GM23338 (cell line): Measurements from ENCODE around the gene PARVA. TPM values are rescaled to one million over a fixed set of nuclear protein-coding genes. Genes with fewer than 3 reads are reported as not detected.

Source experiments
- ATAC-seq: fragments of 200-7000 bp; cut with Tn5 transposase; 3 replicates; pipeline ENCODE4 v1.9.1; 2020
- DNase-seq: peaks from one replicate; pipeline ENCODE4 v3.0.0-alpha.2; 2015; ENCODE audit warnings: low spot score
- H2AFZ ChIP-seq: fragments of 200-600 bp; sonication (generic); 2 replicates; pipeline ENCODE4 v1.8.0; 2016; ENCODE audit warnings: antibody characterized with exemption, mild to moderate bottlenecking, moderate library complexity
- H3F3A ChIP-seq: fragments of 200-600 bp; sonication (generic); replicated peaks from 2 replicates; pipeline ENCODE4 v1.8.0; 2017; ENCODE audit warnings: antibody characterized with exemption, mixed run types, low read depth
- H3K27ac ChIP-seq: fragments of 200-600 bp; sonication (generic); 2 replicates; pipeline ENCODE4 v1.6.1; 2016; ENCODE audit warnings: low read depth
- H3K27me3 ChIP-seq: fragments of 200-600 bp; sonication (generic); 2 replicates; pipeline ENCODE4 v1.8.0; 2016; ENCODE audit warnings: mild to moderate bottlenecking, mixed run types, moderate library complexity; ENCODE audit not compliant: insufficient read depth
- H3K36me3 ChIP-seq: fragments of 200-600 bp; sonication (generic); 2 replicates; pipeline ENCODE4 v1.8.0; 2016; ENCODE audit warnings: mild to moderate bottlenecking; ENCODE audit not compliant: insufficient read depth
- H3K4me1 ChIP-seq: fragments of 200-600 bp; sonication (generic); 2 replicates; pipeline ENCODE4 v1.8.0; 2016; ENCODE audit warnings: mild to moderate bottlenecking, moderate library complexity; ENCODE audit not compliant: insufficient read depth
- H3K4me2 ChIP-seq: fragments of 200-600 bp; sonication (generic); 2 replicates; pipeline ENCODE4 v1.7.1; 2017; ENCODE audit warnings: mixed run types
- H3K4me3 ChIP-seq: fragments of 200-600 bp; sonication (generic); 2 replicates; pipeline ENCODE4 v1.6.1; 2016; ENCODE audit warnings: mixed run types
- H3K79me2 ChIP-seq: fragments of 200-600 bp; sonication (generic); replicated peaks from 2 replicates; pipeline ENCODE4 v1.8.0; 2017; ENCODE audit warnings: mild to moderate bottlenecking; ENCODE audit not compliant: insufficient read depth
- H3K9me2 ChIP-seq: fragments of 200-600 bp; sonication (generic); 2 replicates; pipeline ENCODE4 v1.8.0; 2017; ENCODE audit not compliant: insufficient read depth
- H4K20me1 ChIP-seq: fragments of 200-600 bp; sonication (generic); replicated peaks from 2 replicates; pipeline ENCODE4 v1.8.0; 2017; ENCODE audit warnings: mild to moderate bottlenecking; ENCODE audit not compliant: insufficient read depth
- H3K27ac Mint-ChIP-seq: 2 replicates; pipeline ENCODE4 v1.8.0; 2020; ENCODE audit warnings: inconsistent platforms, mild to moderate bottlenecking, moderate library complexity, mixed read lengths
- H3K27me3 Mint-ChIP-seq: 3 replicates; pipeline ENCODE4 v1.8.0; 2022; ENCODE audit warnings: low read depth, mild to moderate bottlenecking, moderate library complexity, mixed read lengths, inconsistent platforms; ENCODE audit not compliant: insufficient read depth, poor library complexity
- H3K36me3 Mint-ChIP-seq: 3 replicates; pipeline ENCODE4 v1.8.0; 2021; ENCODE audit warnings: low read depth, mild to moderate bottlenecking, inconsistent platforms, moderate library complexity, mixed read lengths
- H3K4me1 Mint-ChIP-seq: 3 replicates; pipeline ENCODE4 v1.8.0; 2020; ENCODE audit warnings: mild to moderate bottlenecking, inconsistent platforms, mixed read lengths
- H3K4me3 Mint-ChIP-seq: 3 replicates; pipeline ENCODE4 v1.8.0; 2021; ENCODE audit warnings: moderate library complexity, mild to moderate bottlenecking, inconsistent platforms, mixed read lengths
- H3K9me3 Mint-ChIP-seq: 3 replicates; pipeline ENCODE4 v1.8.0; 2020; ENCODE audit warnings: moderate library complexity, mild to moderate bottlenecking, inconsistent platforms, mixed read lengths
- CREB1 ChIP-seq: fragments of 250-450 bp; sonication (Bioruptor Pico); IDR thresholded peaks from 2 replicates; pipeline ENCODE4 v1.5.0; 2020; ENCODE audit warnings: low read depth, mild to moderate bottlenecking, moderate library complexity
- EZH2 ChIP-seq: fragments of 200-600 bp; sonication (generic); IDR thresholded peaks from one replicate; pipeline ENCODE4 v1.8.0; 2017; ENCODE audit warnings: antibody characterized with exemption, mild to moderate bottlenecking, low read depth; ENCODE audit not compliant: unreplicated experiment
- EZH2phosphoT487 ChIP-seq: fragments of 200-600 bp; sonication (generic); IDR thresholded peaks from one replicate; pipeline ENCODE4 v1.8.1; 2018; ENCODE audit warnings: antibody characterized with exemption; ENCODE audit not compliant: unreplicated experiment
- JUNB ChIP-seq: IDR thresholded peaks from one replicate; pipeline ENCODE4 v1.6.1; 2016; ENCODE audit warnings: antibody characterized with exemption; ENCODE audit not compliant: unreplicated experiment
- NANOG ChIP-seq: IDR thresholded peaks from 2 replicates; pipeline ENCODE4 v1.6.1; 2016; ENCODE audit warnings: antibody characterized with exemption, borderline replicate concordance
- POLR2AphosphoS5 ChIP-seq: IDR thresholded peaks from 2 replicates; pipeline ENCODE4 v1.6.1; 2016; ENCODE audit warnings: antibody characterized with exemption, low read depth
- STAT1 ChIP-seq: IDR thresholded peaks from one replicate; pipeline ENCODE4 v1.6.1; 2016; ENCODE audit warnings: antibody characterized with exemption; ENCODE audit not compliant: unreplicated experiment
- ZNF114 ChIP-seq: fragments of 250-450 bp; sonication (Bioruptor Pico); IDR thresholded peaks from 2 replicates; pipeline ENCODE4 v1.5.0; 2020; ENCODE audit warnings: mild to moderate bottlenecking, moderate library complexity
- ZNF331 ChIP-seq: fragments of 250-450 bp; sonication (Bioruptor Pico); IDR thresholded peaks from 2 replicates; pipeline ENCODE4 v1.5.0; 2020; ENCODE audit warnings: low read depth, mild to moderate bottlenecking, moderate library complexity
- polyA plus RNA-seq: library from polyadenylated mRNA; unstranded; fragments of >200 nt; fragmentation: Nextera tagmentation; extraction: Ambion mirVana; gene quantifications from 2 replicates; pipeline ENCODE4 v1.2.1, GENCODE V29; 2016
- total RNA-seq: library from RNA; depleted of rRNA; stranded (reverse); fragments of >200 nt; shearing (Covaris generic); gene quantifications from 2 replicates; pipeline ENCODE4 v1.2.3, GENCODE V29; 2014
- TF ChIP-seq, protein P1 (sequence below): IDR thresholded peaks from one replicate; pipeline ENCODE4 v1.6.1; 2018; ENCODE audit warnings: antibody characterized with exemption; ENCODE audit not compliant: unreplicated experiment
- TF ChIP-seq, protein P2 (sequence below), 2 experiments: fragments of 200-600 bp in 1 of 2; sonication (generic) in 1 of 2; conservative IDR thresholded peaks; 2 replicates each; pipeline versions ENCODE4 v1.5.1 to v1.6.1; 2016 to 2017; ENCODE audit warnings: antibody characterized with exemption in 2 of 2, low read depth in 2 of 2, mild to moderate bottlenecking in 2 of 2, moderate library complexity in 1 of 2
- TF ChIP-seq, protein P3 (sequence below): IDR thresholded peaks from 2 replicates; pipeline ENCODE4 v1.6.1; 2016; ENCODE audit warnings: antibody characterized with exemption

The PARVA gene
- total and polyA plus RNA-seq, 2 experiments from 2014 or later = 5.8 to 6.9 TPM

DNA sequence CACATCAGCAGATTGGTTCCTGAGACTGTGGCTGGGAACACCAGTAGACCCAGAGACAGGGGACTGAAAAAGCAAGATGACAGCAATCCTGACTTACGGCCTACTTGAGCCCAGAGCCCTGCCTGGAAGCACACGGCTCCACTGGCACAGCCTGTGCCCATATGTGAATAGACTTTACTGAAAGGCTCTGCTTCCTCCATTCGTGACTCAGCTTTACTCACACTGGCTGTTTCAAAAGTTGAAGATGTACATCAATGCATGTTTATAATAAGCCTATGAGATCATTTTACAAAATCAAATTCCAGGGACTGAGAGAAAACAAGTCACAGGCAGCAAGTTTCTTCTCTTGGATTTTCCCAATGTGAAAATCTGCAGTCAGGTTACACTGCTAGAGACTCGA lies 162.2 kb downstream of the PARVA start (continued):
- TF ChIP-seq, protein P1, sequence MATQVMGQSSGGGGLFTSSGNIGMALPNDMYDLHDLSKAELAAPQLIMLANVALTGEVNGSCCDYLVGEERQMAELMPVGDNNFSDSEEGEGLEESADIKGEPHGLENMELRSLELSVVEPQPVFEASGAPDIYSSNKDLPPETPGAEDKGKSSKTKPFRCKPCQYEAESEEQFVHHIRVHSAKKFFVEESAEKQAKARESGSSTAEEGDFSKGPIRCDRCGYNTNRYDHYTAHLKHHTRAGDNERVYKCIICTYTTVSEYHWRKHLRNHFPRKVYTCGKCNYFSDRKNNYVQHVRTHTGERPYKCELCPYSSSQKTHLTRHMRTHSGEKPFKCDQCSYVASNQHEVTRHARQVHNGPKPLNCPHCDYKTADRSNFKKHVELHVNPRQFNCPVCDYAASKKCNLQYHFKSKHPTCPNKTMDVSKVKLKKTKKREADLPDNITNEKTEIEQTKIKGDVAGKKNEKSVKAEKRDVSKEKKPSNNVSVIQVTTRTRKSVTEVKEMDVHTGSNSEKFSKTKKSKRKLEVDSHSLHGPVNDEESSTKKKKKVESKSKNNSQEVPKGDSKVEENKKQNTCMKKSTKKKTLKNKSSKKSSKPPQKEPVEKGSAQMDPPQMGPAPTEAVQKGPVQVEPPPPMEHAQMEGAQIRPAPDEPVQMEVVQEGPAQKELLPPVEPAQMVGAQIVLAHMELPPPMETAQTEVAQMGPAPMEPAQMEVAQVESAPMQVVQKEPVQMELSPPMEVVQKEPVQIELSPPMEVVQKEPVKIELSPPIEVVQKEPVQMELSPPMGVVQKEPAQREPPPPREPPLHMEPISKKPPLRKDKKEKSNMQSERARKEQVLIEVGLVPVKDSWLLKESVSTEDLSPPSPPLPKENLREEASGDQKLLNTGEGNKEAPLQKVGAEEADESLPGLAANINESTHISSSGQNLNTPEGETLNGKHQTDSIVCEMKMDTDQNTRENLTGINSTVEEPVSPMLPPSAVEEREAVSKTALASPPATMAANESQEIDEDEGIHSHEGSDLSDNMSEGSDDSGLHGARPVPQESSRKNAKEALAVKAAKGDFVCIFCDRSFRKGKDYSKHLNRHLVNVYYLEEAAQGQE = no peak
- TF ChIP-seq EZH2phosphoT487 = no peak
- TF ChIP-seq POLR2AphosphoS5 = no peak
- TF ChIP-seq, protein P2, sequence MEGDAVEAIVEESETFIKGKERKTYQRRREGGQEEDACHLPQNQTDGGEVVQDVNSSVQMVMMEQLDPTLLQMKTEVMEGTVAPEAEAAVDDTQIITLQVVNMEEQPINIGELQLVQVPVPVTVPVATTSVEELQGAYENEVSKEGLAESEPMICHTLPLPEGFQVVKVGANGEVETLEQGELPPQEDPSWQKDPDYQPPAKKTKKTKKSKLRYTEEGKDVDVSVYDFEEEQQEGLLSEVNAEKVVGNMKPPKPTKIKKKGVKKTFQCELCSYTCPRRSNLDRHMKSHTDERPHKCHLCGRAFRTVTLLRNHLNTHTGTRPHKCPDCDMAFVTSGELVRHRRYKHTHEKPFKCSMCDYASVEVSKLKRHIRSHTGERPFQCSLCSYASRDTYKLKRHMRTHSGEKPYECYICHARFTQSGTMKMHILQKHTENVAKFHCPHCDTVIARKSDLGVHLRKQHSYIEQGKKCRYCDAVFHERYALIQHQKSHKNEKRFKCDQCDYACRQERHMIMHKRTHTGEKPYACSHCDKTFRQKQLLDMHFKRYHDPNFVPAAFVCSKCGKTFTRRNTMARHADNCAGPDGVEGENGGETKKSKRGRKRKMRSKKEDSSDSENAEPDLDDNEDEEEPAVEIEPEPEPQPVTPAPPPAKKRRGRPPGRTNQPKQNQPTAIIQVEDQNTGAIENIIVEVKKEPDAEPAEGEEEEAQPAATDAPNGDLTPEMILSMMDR (conservative IDR thresholded peaks at IDR 0.05; ENCODE audit: low read depth in 2 of 2) = no peak
- no peak for TF ChIP-seq NANOG
- no peak for TF ChIP-seq STAT1

DNA sequence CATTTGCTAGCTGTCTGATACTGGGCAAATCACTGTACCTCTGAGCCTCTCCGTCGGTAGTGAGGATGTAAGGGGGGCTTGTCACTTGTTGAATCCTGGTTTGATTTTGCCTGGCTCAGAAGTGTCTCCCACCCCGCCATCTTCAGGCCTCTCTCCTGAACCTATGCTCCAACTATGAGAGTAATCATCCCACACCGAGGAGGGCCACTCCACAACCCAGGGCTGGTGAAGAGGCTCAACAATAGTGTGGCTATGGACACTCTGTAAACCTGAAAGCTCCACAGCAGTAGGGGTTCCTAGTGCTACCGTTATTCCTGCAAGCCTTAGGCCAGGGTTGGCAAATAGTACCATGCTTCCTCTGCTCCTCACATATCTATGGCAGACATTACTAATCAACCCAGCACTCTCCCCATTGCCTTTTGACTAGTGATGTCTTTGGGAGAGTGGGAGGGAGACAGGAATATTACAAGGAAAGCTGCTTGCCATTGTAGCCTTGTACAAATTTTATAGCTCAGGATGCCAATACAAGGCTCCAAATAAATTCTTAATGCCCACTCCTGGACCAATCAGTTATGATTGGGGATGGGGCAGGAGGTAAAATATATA lies 162.8 kb downstream of the PARVA start:
- Histone ChIP-seq H3K27me3 (no peaks in the 10 kb centered on the region), H3K79me2 (no peaks in the 10 kb centered on the region), H3K36me3 (no peaks in the 10 kb centered on the region), H2AFZ (0 out of 2 replicates have a peak overlapping the region, but pooled peaks have one; percentile 43), H3K4me1 (no peaks in the 10 kb centered on the region), H3K9me2 (0 out of 2 replicates have a peak, but pooled peaks cover 10% of the 10 kb centered on the region), H3K27ac (no peak overlapping the region), H3K4me2 (no peak overlapping the region), H3K4me3 (no peak overlapping the region), H3F3A (no peaks in the 10 kb centered on the region), H4K20me1 (no peaks in the 10 kb centered on the region)
- Mint-ChIP-seq H3K4me1 (peaks cover 7% of the 10 kb centered on the region), H3K9me3 (no peaks in the 10 kb centered on the region), H3K27me3 (peaks cover 6% of the 10 kb centered on the region), H3K36me3 (no peaks in the 10 kb centered on the region), H3K4me3 (no peak overlapping the region), H3K27ac (no peak overlapping the region)
- peak; percentile 17 for DNase-seq
- ATAC-seq = no peak
- TF ChIP-seq, protein P3, sequence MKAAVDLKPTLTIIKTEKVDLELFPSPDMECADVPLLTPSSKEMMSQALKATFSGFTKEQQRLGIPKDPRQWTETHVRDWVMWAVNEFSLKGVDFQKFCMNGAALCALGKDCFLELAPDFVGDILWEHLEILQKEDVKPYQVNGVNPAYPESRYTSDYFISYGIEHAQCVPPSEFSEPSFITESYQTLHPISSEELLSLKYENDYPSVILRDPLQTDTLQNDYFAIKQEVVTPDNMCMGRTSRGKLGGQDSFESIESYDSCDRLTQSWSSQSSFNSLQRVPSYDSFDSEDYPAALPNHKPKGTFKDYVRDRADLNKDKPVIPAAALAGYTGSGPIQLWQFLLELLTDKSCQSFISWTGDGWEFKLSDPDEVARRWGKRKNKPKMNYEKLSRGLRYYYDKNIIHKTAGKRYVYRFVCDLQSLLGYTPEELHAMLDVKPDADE = no peak
- TF ChIP-seq EZH2phosphoT487 = no peak
- no peak for TF ChIP-seq STAT1
- TF ChIP-seq CREB1 (CRISPR knock-in tag) = no peak
- no peak for TF ChIP-seq ZNF331 (CRISPR knock-in tag)
- TF ChIP-seq POLR2AphosphoS5 = no peak
- no peak for TF ChIP-seq ZNF114 (CRISPR knock-in tag)
- no peak for TF ChIP-seq EZH2
- no peak for TF ChIP-seq JUNB
- TF ChIP-seq NANOG = no peak
